ENCODE results near the gene AGL.

DNA sequence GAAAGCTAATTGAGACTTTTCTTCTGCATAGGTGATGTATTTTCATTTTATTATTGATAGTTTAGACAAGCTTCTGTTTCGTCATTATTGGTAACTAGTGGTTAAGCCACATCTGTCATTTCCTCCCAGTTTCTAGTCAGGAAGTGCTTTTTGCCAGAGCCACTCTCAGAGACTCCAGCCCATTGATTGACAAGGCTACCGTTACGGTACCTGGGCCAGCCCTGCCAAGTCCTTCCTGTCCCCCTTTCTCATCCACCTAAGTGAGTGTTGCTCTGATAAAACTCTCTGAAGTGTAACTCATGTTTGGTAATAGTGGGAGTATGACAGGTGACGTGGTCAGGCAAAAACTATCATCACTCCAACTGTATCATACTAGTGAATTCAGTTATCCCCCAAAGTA is 29.6 kb upstream of the AGL start:
- TF ChIP-seq, protein P1, sequence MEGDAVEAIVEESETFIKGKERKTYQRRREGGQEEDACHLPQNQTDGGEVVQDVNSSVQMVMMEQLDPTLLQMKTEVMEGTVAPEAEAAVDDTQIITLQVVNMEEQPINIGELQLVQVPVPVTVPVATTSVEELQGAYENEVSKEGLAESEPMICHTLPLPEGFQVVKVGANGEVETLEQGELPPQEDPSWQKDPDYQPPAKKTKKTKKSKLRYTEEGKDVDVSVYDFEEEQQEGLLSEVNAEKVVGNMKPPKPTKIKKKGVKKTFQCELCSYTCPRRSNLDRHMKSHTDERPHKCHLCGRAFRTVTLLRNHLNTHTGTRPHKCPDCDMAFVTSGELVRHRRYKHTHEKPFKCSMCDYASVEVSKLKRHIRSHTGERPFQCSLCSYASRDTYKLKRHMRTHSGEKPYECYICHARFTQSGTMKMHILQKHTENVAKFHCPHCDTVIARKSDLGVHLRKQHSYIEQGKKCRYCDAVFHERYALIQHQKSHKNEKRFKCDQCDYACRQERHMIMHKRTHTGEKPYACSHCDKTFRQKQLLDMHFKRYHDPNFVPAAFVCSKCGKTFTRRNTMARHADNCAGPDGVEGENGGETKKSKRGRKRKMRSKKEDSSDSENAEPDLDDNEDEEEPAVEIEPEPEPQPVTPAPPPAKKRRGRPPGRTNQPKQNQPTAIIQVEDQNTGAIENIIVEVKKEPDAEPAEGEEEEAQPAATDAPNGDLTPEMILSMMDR (IDR thresholded peaks at IDR 0.05; ENCODE audit: poor library complexity), result no peak
- no peak for TF ChIP-seq EZH2 (IDR thresholded peaks at IDR 0.05; ENCODE audit: borderline replicate concordance)
